Upper lobe of right lung (tissue), 1 donor: ENCODE results near the gene ALDH1A3. TPM values are rescaled to one million over a fixed set of nuclear protein-coding genes. Genes with fewer than 3 reads are reported as not detected.
A peak's percentile ranks its signal among the peaks of the same experiment; 100 is the strongest.

ENCODE experiments used
- ATAC-seq: fragments of 200-7000 bp; cut with Tn5 transposase; one replicate; pipeline ENCODE4 v1.9.1; 2020; ENCODE audit warnings: mild to moderate bottlenecking, moderate library complexity
- DNase-seq: peaks from one replicate; pipeline ENCODE4 v3.0.0-alpha.2; 2020
- H3K27ac ChIP-seq: fragments of 200-600 bp; one replicate; pipeline ENCODE4 v1.8.0; 2022
- H3K27me3 ChIP-seq: fragments of 200-600 bp; one replicate; pipeline ENCODE4 v1.8.0; 2022; ENCODE audit warnings: mild to moderate bottlenecking
- H3K36me3 ChIP-seq: fragments of 200-600 bp; one replicate; pipeline ENCODE4 v1.8.0; 2022
- H3K4me1 ChIP-seq: fragments of 200-600 bp; one replicate; pipeline ENCODE4 v1.8.0; 2022
- H3K4me3 ChIP-seq: fragments of 200-600 bp; one replicate; pipeline ENCODE4 v1.8.0; 2022; ENCODE audit warnings: mild to moderate bottlenecking
- H3K9me3 ChIP-seq: fragments of 200-600 bp; one replicate; pipeline ENCODE4 v1.8.0; 2022
- CTCF ChIP-seq: fragments of 200-600 bp; IDR thresholded peaks from one replicate; pipeline ENCODE4 v1.8.0; 2022; ENCODE audit warnings: antibody characterized with exemption
- intact Hi-C: fragments of 100-400 bp; cut with DNase I; formaldehyde crosslinking; loops from one replicate; pipeline ENCODE4 v1.11.0; 2022
- long read RNA-seq: library from polyadenylated mRNA; unstranded; transcript quantifications from one replicate; pipeline ENCODE4 v2.0.0, GENCODE V29; 2021
- total RNA-seq: library from RNA; stranded (reverse); fragmentation: NEBNext Ultra II Directional; extraction: Animal tissue kit (Norgen Biotek cat#: 25700); gene quantifications from one replicate; pipeline ENCODE4 v1.2.1, GENCODE V29; 2021
- donor health status: DM: no; HTN: yes; CAD: no; lungs with severe emphysema.

Gene ALDH1A3
- 9.9 TPM for total RNA-seq
- long read RNA-seq, transcript ALDH1A3-201 (13 exons, 3,924 nt) = major isoform, 25 of 30 reads
- long read RNA-seq, partial matches to known transcripts = 3 of 30 reads
- long read RNA-seq, other reads (novel, unspliced or antisense) = 1 of 30 reads

GRCh38 chr15:100879464-100880138 lies at the start of gene ALDH1A3:
Gene ALDH1A3 (plus strand): TSS chr15:100879831. CDS start chr15:100879908, 77 bp downstream.
- no peak for TF ChIP-seq CTCF
- Histone ChIP-seq H3K27ac (no peak within 1 kb of the TSS), H3K27me3 (peaks cover 49% of the 10 kb centered on the region), H3K4me3 (peak within 1 kb of the TSS; percentile 45), H3K36me3 (no peaks in the 10 kb centered on the region), H3K4me1 (no peaks in the 10 kb centered on the region), H3K9me3 (no peaks in the 10 kb centered on the region)
- ATAC-seq (peak; percentile 80), DNase-seq (no peak)
- intact Hi-C loops = loop anchor here (10.0 kb wide), 1 partner anchor 245 kb away; no protein-coding TSS in a partner anchor

GRCh38 chr15:100831467-100831866 lies 48.2 kb upstream of the ALDH1A3 start:
- DNase-seq = no peak
- Histone ChIP-seq H3K27me3 (no peaks in the 10 kb centered on the region), H3K4me3 (no peak overlapping the region), H3K36me3 (no peaks in the 10 kb centered on the region), H3K9me3 (no peaks in the 10 kb centered on the region), H3K27ac (no peak overlapping the region), H3K4me1 (no peaks in the 10 kb centered on the region)
- intact Hi-C loops = no loop called here
- TF ChIP-seq CTCF = no peak
- ATAC-seq = no peak

GRCh38 chr15:100832149-100832942 lies 47.3 kb upstream of the ALDH1A3 start:
- H3K4me1 ChIP-seq = no peaks in the 10 kb centered on the region
- intact Hi-C loops = no loop called here
- no peaks in the 10 kb centered on the region for H3K27me3 ChIP-seq
- no peak for TF ChIP-seq CTCF
- no peaks in the 10 kb centered on the region for H3K36me3 ChIP-seq
- no peaks in the 10 kb centered on the region for H3K9me3 ChIP-seq
- ATAC-seq = no peak
- no peak overlapping the region for H3K27ac ChIP-seq
- DNase-seq = no peak
- no peak overlapping the region for H3K4me3 ChIP-seq

DNA sequence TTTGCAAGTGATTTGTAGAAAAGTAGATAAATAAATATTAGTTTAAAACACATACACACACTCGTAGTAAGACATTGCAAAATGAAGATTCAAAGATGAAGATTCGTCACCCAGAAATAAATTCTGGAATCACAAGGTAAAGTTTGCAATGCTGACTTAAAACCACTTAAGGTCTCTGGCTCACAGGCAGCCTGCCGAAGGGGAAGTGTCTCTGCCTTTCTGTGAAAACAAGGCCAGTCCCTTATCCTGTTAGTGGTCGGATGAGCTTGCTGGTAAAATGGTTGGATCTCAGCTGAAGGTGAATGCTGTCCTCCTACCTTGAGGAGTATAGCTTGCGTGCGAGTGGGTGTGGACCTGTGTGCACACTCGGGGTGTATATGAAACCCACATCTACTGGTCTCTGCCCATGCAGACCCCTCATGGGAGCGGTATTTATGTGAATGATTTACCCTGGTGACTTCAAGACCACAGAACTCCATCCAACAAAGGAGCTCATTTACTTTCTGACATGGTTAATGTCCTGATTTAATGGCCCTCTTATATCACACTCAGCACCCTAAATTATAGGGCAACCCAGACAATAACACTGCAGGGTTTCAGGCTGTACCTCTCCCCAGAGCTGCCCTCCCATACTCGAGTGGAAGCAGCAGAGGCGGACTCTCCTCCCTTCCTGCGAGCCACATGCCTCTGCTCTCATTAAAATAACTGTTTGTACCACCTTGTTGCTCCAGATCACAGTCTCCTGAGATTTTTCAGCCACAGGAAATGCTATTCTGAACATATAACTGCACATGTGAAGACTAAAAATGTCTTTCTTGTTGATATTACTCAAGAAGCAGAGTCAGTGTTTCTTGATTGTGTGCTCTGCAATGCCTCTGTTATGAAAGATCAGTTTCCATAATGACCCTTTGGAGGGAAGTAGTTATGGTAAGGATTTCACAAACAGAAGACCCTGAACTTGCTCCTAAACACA lies 45.9 kb upstream of the ALDH1A3 start:
- Histone ChIP-seq H3K27ac (no peak overlapping the region), H3K9me3 (no peaks in the 10 kb centered on the region), H3K4me1 (no peaks in the 10 kb centered on the region), H3K36me3 (no peaks in the 10 kb centered on the region), H3K27me3 (no peaks in the 10 kb centered on the region), H3K4me3 (no peak overlapping the region)
- TF ChIP-seq CTCF = no peak
- ATAC-seq (peak; percentile 59), DNase-seq (no peak)
- intact Hi-C loops = no loop called here

- intact Hi-C loops = no loop called here
- Histone ChIP-seq H3K4me3 (no peak overlapping the region), H3K36me3 (no peaks in the 10 kb centered on the region), H3K9me3 (no peaks in the 10 kb centered on the region), H3K27ac (no peak overlapping the region), H3K27me3 (no peaks in the 10 kb centered on the region), H3K4me1 (no peaks in the 10 kb centered on the region)
- no peak for DNase-seq
- no peak for TF ChIP-seq CTCF
- peak; percentile 33 for ATAC-seq
These were observed 44.9 kb upstream of the ALDH1A3 start for GRCh38 chr15:100834731-100835130.
